Activated CD4-positive, alpha-beta T cell treated with anti-CD3 and anti-CD28 coated beads for 24 hours (primary cell): ENCODE data around the gene SMAD3.

Experiments
- DNase-seq, 2 donors: peaks; one replicate each; pipeline ENCODE4 v3.0.0-alpha.2; 2020; ENCODE audit warnings: low read depth in 2 of 2

SMAD3 gene

GRCh38 chr15:67180035-67180434 lies 114.6 kb downstream of the SMAD3 start:
- DNase-seq: no peak

DNA sequence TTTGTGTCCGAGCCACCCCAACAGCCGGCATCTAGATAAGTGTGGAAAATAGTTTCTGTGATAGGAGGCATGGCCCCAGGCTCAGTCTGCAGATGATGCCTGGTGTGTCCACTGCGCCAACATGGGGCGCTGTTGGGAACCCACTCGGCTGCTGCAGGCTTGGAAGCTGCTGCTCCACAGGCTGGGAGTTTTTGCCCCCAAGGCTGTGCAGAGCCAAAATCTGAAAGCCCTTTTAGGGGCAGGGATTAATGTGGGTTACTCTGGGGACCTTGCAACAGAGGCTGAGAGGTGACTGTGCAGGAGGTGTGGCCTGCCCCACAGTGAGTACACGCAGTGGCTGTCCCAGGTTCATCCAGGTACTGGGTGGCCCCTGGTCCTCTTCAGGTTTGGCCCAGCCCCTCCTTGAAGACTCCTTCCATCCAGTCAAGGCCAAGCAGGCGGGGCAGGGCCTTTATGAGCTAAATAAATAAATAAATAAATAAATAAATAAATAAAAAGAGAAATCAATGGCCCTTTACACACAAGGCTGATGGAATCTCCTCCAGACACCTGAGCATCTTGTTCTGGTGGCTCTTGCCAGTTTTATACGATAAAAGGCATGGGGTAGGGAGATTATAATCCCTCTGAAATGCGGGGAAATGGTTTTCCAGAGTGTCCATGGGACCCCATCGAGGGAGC lies 115.3 kb downstream of the SMAD3 start:
- no peak for DNase-seq

DNA sequence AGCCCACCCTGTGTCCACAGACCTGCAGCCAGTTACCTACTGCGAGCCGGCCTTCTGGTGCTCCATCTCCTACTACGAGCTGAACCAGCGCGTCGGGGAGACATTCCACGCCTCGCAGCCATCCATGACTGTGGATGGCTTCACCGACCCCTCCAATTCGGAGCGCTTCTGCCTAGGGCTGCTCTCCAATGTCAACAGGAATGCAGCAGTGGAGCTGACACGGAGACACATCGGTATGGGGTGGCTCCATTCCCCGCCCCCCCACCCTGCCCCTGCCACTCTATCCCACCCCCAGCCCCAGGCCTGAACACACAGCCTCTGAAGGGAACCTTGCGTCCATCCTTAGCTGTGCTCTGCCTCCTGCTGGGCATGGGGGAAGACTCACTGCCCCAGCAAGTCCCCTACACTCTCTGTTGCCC lies 115.8 kb downstream of the SMAD3 start:
- no peak for DNase-seq

GRCh38 chr15:67183443-67184169 lies 118.2 kb downstream of the SMAD3 start:
- DNase-seq: no peak

- no peak for DNase-seq
These were observed 119.0 kb downstream of the SMAD3 start for GRCh38 chr15:67184208-67184925.

- DNase-seq: no peak
These were observed 119.6 kb downstream of the SMAD3 start for GRCh38 chr15:67185051-67185450.

GRCh38 chr15:67185621-67186225 lies 120.3 kb downstream of the SMAD3 start:
- DNase-seq: no peak

GRCh38 chr15:67186226-67186649 lies 120.8 kb downstream of the SMAD3 start:
- DNase-seq: no peak

DNA sequence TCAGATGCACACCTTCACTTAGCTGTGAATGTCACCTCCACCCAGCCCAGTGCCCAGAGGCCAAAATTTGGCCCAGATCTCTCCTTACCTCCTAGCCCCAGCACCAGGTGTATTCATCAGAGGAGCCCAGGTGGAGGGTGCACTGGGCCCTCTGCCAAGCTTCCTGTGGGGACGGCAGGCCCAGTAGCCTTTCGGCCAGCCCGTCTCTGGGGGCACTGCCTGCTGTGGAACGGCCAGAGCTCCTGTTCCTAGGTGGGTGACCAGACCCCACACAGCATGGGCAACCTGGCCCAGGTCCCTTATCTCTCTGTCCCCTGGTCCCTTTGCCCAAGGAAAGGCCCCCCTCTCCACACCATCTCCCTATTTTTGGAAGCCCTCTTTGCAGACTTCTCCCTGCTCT lies 121.3 kb downstream of the SMAD3 start:
- DNase-seq: no peak

GRCh38 chr15:67187351-67187854 lies 122.0 kb downstream of the SMAD3 start:
- no peak for DNase-seq

DNA sequence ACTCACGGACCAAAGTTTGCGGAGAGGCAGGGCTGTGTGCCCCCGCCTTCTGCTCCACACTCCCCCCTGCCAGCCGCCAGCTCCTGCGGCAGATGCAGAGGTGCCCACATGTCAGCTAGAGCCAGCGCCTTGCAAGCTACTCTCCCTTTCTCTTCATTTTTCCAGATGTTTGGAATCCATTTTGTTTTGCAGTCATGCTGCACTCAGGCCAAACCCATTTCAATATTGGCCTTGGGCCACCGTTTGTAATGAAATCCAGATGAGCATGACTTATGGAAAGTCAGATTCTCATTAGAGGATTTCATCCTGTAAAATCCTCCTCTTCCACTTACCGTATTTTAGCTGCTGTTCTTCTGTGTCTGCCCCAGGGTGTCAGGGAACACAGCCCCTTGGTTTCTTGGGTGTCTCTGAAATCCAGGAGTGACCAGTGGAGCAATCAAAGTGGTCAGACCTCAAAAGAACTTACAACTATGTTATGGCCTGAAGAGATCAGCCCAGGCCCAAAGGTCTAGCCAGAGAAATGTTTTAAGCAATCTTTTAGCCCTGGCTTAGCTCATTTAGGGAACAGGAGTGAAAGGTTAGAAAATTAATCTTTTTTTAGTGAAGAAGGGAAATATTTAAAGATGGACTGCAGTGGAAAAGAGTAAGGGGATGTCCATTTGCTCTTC lies 123.3 kb downstream of the SMAD3 start:
- DNase-seq: no peak

GRCh38 chr15:67189326-67190051 lies 124.1 kb downstream of the SMAD3 start:
- no peak for DNase-seq

- no peak for DNase-seq
These were observed 124.9 kb downstream of the SMAD3 start for GRCh38 chr15:67190326-67190725.

DNA sequence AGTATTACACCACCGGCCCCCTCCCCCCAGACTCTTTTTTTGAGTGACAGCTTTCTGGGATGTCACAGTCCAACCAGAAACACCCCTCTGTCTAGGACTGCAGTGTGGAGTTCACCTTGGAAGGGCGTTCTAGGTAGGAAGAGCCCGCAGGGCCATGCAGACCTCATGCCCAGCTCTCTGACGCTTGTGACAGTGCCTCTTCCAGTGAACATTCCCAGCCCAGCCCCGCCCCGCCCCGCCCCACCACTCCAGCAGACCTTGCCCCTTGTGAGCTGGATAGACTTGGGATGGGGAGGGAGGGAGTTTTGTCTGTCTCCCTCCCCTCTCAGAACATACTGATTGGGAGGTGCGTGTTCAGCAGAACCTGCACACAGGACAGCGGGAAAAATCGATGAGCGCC lies 125.4 kb downstream of the SMAD3 start:
- DNase-seq: no peak

DNA sequence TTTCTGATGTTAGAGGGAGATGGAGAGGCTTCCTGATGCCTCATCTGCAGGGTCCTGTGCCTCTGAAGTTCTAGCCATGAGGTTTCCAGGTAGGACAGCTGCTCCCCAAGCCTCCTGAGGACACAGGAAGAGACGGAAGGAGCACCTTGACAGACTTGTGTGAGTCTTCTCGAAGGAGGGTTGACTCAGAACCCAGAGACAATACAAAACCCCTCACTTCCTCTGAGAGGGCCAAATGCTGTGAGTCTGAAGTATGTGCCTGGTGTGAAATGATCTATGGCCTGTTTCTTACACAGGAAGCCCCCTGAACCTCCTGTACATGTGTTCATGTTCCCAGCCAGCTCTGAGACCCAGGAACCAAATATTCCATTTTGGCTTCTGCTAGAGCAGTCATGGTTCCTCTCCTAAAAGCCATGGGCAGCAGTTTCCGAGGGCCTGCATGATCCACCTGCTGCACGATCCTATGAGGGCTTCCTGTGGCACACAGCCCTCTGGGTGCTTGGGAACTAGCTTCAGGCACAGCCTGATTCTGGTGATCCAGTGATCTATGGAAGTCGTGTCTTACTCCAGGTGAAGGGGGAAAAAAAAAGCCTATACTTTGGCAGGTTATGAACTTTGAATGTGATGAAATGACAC lies 126.9 kb downstream of the SMAD3 start:
- DNase-seq: no peak

DNA sequence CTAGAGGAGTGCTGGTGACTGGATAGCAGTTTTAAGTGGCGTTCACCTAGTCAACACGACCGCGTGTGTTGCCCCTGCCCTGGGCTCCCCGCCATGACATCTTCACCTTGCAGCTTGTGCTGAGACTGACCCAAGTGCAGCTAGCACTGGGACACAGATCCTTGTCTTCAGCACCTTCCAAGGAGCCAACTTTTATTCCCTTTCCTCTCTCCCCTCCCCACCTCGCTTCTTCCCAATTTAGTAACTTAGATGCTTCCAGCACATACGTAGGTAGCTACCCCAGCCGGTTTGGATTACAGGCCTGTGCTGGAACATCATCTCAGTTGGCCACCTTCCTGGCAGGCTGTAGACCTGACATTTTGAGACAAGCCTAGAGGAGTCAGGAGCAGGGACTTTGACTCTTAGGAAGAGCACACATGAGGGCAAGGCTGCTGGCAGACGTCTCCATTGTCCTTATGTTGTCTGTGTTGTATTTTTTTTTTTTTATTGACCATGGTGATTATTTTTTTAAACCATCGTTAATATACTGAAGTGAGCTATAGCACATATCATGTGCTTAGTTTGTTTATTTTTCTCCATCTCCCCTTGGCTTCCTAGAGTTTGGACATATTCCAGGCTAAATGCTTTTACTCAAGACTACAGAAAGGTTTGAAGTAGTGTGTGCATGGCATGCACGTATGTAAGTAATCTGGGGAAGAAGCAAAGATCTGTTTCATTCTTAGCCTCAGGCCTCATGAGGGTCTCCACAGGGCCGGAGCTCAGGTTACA lies 128.0 kb downstream of the SMAD3 start:
- DNase-seq: no peak

- no peak for DNase-seq
These were observed 129.0 kb downstream of the SMAD3 start for GRCh38 chr15:67194171-67195114.

DNA sequence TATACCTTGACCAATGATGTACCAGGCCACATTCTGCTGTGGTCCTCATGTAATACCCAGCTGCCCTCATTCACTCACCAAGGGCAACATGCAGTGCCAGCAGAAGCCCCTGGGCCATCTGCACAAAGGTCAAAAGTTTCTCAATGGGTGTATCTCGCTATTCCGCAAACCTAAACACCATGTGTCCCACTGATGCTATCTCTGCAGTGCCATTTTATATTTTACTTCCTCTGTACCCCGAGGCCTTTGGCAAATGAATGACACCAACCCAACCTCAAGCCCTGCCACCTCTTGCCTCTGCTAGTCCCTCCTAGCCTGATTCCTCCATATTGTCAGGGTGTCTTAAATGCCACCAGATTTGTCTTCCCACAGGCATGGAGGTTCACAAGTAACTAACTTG lies 129.9 kb downstream of the SMAD3 start:
- no peak for DNase-seq

GRCh38 chr15:67196222-67196621 lies 130.8 kb downstream of the SMAD3 start:
- no peak for DNase-seq
